HG03175 (cell line): ENCODE data around the gene CSF1R.
"Not testable (repeated sequence)": the region's sequence is repeated elsewhere in the genome, so short reads cannot be mapped to it uniquely, and the experiment has no call there.

Experiments used
- ATAC-seq: cut with Tn5 transposase; IDR thresholded peaks from one replicate; pipeline ENCODE4 v1.9.1; 2021; ENCODE audit warnings: mild to moderate bottlenecking, moderate library complexity; ENCODE audit not compliant: unreplicated experiment

CSF1R gene

DNA sequence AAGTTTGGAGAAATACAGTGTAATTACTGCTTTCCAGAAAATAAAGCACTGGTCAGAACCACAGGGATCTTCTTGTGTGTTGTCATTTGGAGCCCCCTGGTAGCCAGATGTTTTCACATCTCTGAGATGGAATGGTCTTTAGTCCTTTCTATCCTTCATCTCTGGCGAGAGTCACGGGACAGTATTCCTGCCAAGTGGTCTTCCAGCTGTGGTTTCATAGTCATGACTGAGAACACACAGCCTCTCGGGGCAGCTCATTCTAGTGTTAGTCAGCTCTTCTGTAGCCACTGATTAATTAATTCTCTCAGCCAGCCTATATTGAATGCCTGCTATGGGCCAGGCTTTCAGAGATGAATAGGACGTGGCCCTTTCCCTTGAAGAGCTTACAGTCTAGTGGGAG lies 51.7 kb downstream of the CSF1R start:
- ATAC-seq: no peak

DNA sequence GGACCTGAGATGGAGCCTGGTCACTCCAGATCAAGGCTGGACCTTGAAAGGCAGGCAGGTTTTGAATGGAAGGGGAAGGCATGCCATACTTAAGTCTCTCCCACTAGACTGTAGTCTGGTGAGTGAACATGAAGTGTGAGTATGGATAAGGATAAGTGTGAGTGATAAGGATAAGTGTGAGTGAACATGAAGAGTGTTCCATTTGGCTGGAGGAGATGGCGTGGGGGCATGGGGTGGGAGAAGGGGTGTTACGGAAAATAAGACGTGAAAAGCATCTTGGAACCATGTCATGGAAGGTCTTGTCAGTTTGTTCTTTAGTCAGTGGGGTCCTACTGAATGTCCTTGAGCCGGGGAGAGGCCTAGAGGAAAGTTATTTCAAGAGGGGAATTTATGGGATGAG lies 53.0 kb downstream of the CSF1R start:
- no peak for ATAC-seq

DNA sequence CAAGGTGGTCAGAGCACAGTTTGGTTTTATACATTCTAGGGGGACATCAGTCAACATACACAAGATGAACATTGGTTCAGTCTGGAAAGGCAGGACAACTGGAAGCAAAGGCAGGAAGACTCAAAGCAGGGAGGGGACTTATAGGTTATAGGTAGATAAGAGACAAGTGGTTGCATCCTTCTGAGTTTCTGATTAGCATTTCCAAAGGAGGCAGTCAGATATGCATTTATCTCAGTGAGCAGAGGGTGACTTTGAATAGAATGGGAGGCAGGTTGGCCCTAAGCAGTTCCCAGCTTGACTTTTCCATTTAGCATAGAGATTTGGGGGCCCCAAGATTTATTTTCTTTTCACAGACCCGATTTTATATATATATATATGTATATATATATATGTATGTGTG lies 58.3 kb downstream of the CSF1R start:
- ATAC-seq: not testable (repeated sequence)

DNA sequence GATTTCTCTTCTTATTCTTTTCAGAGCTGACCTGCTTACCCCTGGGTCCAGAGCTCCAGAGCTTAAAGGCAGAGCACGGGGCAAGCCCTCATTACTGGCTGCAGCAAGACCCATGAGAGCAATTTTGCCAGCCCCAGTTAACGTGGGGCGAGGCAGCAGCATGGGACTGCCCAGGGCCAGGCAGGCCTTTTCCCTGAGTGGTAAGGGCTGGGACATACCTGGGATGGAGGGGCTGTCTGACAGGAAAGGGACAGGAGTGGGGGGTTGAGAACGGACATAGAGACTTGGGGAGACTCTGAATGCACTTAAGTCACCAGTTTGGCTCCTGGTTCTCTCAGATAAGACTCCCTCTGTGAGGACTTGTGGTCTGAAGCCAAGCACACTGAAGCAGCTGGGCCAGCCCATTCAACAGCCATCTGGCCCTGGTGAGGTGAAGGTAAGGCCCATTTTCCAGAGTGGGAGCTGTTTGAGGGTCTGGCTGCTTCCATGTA lies 59.6 kb downstream of the CSF1R start:
- ATAC-seq: no peak

DNA sequence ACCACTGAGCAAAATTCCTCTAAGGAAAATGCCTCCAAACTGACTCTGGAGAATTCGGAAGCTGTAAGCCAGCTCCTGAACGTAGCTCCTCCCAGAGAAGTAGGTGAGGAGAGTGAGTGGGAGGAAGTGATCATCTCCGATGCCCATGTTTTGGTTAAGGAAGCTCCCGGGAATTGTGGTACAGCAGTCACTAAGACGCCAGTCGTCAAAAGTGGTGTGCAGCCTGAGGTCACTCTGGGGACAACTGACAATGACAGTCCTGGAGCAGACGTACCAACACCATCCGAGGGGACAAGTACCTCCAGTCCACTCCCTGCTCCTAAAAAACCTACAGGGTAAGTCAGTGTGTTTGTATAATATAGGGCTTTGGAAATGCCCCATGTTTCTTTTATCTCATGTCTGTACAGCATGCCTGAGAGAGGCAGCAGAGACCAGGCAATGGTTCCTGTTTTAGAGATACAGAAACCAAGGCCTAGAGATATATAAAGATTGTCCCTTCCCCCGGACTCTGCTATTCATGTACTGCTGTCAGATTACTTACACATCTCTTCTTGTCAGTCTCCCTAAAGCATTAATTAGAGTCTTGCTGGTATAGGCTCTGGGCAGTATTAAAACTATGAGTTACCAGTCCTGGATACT lies 61.9 kb downstream of the CSF1R start:
- no peak for ATAC-seq

DNA sequence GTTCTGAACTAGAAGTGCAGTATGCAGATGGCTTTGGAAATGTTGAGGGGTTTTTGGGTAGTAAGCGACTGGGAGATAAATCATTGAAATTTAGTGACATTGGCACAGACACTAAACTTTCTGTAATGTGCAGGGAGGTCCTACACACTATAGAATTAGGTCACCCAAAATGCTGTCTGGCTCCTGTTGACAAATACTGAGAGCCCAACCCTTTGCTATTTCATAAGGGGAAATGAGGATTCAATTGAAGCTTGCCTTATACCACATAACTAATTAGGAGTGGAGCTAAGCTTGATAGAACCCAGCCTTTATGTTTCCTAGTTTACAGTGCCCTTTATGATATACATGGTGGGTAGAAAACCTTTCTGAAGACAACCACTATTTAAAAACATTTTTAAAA lies 63.2 kb downstream of the CSF1R start:
- ATAC-seq: no peak

DNA sequence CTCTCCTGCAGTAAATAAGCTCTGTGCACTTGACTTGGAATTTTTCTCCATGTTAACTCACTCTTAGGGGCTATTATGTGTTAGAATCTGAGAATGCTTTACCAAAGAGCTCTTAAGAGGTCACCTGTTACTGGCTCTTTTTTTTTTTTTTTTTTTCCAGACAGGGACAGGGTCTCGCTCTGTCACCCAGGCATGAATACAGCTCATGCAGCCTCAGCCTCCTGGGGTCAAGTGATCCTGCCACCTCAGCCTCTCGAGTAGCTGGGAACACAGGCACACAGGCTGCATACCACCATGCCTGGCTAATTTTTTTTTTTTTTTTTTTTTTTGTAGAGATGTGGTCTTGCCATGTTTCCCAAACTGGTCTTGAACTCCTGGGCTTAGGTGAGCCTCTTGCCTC lies 63.7 kb downstream of the CSF1R start:
- ATAC-seq: no peak

DNA sequence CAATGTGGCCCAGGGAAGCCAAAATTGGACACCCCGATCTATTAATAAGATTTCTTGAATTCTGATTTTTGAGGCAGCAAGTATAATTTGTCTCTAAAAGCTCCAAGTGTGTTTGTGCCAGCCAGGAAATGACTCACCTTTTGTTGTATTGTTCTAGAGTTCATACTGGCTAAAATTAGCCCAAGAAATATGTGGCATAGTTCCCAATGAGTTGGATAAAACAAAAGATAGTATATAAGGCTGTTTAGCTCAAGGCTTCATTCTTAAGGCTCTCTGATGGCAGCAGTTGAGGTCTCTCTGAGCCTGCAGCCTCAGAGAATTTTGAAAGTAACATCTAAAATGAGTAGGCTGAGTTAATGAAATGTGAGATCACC lies 64.2 kb downstream of the CSF1R start:
- no peak for ATAC-seq

DNA sequence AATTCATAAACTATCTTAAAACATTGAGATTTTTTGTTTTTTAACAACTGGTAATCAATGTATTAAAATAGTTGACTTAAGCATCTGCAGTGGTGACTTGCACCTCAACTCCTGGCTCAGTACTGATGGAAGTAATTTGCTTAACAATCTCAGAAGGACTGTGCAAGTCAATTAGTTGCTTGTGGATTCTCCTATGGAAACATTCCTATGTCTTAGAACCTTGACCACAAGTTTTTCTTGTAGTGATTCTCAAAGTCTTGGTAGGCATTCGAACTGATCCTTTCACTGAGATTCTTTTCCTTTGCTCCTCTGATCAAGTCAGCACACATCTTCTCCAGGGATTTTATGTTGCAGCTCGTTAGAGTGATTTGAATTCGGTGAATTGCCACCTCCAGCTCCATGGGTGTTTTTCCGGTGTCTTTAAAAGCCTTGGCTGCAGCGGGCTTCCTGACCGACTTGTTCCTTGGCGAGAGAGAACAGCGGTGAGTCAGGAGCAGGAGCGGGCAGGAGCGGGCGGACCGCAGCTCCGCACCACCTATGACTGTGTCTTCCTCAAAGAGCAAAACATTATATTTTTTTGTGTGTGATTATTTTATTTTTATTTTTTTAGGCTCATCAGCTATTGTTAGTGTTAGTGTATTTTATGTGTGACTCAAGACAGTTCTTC lies 64.7 kb downstream of the CSF1R start:
- no peak for ATAC-seq

DNA sequence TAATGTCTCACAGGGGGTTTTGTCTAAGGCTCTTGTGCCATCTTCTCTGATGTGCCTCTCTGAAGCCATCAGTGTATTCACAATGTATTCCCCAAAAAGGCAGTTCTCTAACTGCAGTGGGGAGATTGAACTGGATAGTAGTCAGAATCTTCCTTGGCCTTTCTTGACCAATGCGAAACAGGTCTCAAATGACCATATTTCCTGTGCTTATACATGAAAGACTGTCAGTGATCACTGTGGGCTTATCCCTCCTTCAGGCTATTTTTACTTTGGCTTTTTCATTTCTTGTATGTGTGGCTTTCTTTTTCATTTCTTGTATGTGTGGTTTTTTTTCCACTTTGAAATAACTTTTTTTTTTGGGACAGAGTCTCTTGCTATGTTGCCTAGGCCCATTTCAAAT lies 66.1 kb downstream of the CSF1R start:
- ATAC-seq: no peak

DNA sequence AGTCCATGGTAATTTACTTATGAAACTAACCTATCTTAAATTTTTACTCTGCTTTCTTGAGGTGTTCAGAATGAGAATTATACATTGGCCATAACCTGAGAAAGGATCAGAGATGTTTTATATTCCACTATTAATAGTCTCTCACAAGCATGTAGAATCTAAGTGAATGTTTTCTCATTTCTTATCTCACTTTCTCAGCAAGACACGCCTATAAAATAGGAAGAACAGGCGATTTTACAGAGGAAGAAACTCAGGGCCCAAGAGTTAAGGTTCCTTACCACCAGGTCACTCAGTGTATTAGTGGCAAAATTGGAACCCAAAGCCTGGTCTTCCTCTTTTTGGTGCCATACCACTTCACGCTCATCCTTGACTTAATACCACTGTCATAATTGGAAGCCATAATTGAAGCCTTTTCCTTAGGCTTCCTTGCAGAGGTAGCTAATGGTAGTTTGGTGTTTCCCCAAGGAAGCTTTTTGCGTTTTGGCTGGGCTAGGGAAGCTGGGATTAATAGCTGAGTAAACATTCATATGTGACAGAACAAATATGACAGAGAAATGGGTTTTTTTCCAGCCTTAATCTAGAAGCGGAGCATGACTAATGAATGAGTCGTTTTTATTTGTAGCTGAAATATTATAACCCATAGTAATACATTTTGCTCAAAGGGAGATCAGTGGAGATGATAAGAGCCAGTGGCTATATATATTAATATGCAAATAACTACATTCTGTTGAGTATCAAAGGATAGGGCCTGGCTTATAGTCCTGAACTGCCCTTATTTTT lies 68.9 kb downstream of the CSF1R start:
- no peak for ATAC-seq

DNA sequence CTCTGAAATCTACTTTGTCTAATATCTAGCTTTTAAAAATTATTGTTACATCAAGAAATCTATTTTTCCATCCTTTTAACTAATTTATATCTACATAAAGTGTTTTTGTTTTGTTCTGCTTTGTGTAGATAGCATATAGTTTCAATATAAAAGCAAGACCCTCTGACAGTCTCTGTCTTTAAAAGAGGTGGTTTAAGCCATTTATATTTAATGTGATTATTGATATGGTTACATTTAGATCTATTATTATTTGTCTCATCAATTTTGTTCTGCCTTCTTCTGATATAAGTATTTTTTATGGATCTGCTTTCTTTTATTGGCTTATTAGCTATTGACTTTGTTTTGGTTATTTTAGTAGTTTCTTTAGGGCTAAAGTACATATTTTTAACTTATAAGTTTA lies 69.8 kb downstream of the CSF1R start:
- no peak for ATAC-seq

DNA sequence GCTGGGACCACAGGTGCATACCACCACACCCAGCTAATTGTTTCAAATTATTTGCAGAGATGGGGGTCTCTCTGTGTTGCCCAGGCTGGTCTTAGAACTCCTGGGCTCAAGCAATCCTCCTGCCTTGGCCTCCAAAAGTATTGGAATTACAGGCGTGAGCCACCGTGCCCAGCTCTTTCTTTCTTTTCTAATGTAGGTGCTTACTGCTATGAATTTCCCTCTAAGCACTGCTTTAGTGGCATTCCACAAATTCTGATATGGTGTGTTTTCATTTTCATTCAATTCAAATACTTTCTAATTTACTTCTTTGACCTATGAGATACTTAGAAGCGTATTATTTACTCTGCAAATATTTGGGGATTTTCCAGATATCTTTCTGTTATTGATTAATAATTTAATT lies 70.9 kb downstream of the CSF1R start:
- no peak for ATAC-seq

DNA sequence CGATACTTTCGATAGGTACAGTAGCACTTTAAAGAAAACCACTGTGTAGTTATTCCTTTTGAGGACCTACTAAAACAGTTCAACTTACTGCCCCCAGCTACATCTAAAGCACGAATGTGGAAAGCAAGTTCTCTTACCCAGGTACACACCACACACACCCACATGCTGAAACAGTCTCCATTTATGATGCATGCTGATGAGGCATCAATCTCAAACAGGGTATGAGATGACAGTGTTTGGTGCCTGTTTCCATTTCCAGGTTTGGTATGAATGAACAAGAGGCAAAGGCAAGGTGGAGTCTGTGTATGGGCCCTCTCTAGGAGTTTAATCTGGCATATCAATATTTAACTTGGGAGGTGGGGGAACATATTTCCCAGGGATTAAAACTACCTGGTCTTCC lies 71.9 kb downstream of the CSF1R start:
- ATAC-seq: no peak

DNA sequence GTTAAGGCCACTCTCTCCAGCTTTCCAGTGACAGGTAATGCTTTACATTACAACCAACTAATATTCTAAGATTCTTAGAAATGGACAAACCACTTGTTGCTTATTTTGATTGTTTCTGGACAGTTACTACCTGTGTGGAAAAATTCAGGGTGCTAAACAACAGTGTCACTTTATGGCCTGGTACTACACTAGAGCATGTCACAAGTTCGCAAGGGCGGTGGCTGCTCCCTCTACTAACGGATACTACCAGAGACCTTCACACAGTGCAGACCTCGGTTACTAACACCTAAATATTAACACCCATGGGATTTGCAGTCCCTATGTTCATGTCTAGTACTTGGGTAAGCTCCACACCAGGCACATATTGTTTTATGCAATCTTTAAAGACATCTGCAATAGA lies 72.4 kb downstream of the CSF1R start:
- no peak for ATAC-seq

DNA sequence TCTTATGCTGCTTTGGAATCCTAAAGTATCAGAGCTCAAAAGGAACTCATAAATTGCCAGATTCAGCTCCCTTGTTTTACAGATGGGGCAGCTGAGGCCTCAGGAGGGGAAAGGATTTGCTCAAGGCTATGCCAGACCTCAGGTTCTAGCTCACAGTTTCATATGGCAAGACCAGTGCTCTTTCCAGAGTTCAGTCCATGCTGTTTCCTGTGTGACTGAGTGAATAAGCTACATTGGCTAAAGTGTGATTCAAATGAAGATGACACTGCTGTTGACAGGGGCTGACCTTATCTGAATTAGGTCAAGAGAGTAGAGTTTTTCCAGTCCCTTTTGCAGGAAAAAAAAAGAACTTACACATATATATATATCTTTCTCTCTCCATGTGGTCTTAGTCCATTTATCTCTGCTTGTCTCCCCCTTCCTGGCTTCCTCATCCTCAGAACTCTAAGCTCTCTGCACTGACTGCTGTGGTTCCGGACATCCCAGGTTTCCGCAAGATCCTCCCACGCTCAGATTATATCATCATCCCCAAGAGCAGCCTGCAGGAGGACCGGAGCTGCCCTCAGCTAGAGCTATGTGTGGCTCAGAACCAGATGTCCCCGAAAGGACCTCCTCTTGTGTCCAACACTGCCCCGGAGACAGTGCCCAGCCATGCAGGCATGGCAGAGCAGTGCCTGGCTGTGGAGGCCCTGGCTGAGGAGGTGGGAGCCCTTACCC lies 76.5 kb downstream of the CSF1R start:
- ATAC-seq: no peak

DNA sequence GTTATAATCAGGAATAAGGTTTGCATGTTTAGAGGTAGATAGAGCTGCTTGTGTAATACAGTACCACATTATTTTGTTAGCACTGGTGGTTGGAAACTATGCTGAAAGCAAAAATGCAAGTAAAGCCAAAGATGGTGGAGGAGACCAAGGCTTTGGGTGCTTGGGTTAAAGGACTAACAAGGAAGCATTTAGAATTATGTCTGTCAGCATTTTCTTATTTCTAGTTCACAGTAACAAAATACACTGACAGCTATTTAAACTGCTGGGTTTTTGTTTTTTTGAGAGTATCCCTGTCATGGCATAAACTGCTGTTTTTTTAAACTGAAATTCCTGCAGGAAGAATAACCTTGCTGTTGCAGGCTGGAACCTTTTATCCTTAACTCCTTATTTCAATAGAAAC lies 79.3 kb downstream of the CSF1R start:
- ATAC-seq: no peak

DNA sequence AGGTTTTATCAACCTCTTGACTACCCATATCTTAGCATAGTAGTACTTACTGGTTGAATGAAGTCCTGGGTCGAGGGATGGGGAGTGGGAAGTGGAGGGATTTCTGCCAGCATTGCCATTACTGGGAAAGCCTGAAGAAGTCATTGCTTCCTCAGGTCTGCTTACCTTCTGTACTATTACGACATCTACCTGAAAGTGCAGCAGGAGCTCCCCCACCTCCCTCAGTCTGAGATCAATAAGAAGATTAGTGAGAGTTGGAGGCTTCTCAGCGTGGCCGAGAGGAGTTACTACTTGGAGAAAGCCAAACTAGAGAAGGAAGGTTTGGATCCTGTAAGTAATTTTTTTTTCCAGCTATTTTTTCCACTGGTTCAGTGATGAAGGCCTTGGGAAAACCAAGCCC lies 80.0 kb downstream of the CSF1R start:
- ATAC-seq: no peak
